WTC11 (cell line): ENCODE results near the gene PARD3B.

ENCODE experiments used
- CTCF ChIP-seq: fragments of 200-600 bp; IDR thresholded peaks from 2 replicates; pipeline ENCODE4 v1.8.0; 2022; ENCODE audit warnings: antibody characterized with exemption
- ETV6 ChIP-seq: sonication (generic); formaldehyde crosslinking; IDR thresholded peaks from 2 replicates; pipeline ENCODE4 v1.8.1; 2022; ENCODE audit warnings: mild to moderate bottlenecking, missing genetic modification reagents
- IRF1 ChIP-seq: sonication (generic); formaldehyde crosslinking; IDR thresholded peaks from 2 replicates; pipeline ENCODE4 v1.8.0; 2023; ENCODE audit warnings: missing genetic modification reagents
- MAX ChIP-seq: sonication (generic); formaldehyde crosslinking; IDR thresholded peaks from 2 replicates; pipeline ENCODE4 v1.8.0; 2022; ENCODE audit warnings: mild to moderate bottlenecking, missing genetic modification reagents
- NR1H2 ChIP-seq: sonication (generic); formaldehyde crosslinking; IDR thresholded peaks from 2 replicates; pipeline ENCODE4 v1.9.0; 2021; ENCODE audit warnings: mild to moderate bottlenecking, moderate library complexity, missing genetic modification reagents
- SP1 ChIP-seq: sonication (generic); formaldehyde crosslinking; conservative IDR thresholded peaks from 2 replicates; pipeline ENCODE4 v1.8.1; 2022; ENCODE audit warnings: missing genetic modification reagents
- TCF7 ChIP-seq: sonication (generic); formaldehyde crosslinking; IDR thresholded peaks from 2 replicates; pipeline ENCODE4 v1.8.0; 2022; ENCODE audit warnings: mild to moderate bottlenecking, low read depth, missing genetic modification reagents, moderate library complexity
- TEAD4 ChIP-seq: sonication (generic); formaldehyde crosslinking; IDR thresholded peaks from 2 replicates; pipeline ENCODE4 v1.8.0; 2022; ENCODE audit warnings: mild to moderate bottlenecking, missing genetic modification reagents
- USF2 ChIP-seq: sonication (generic); formaldehyde crosslinking; IDR thresholded peaks from 2 replicates; pipeline ENCODE4 v1.8.1; 2023; ENCODE audit warnings: mild to moderate bottlenecking, missing genetic modification reagents, moderate library complexity
- ZNF671 ChIP-seq: fragments of 250-450 bp; sonication (Bioruptor Pico); IDR thresholded peaks from 2 replicates; pipeline ENCODE4 v1.8.0; 2021; ENCODE audit warnings: mild to moderate bottlenecking

- no peak for TF ChIP-seq IRF1 (CRISPR knock-in tag)
- TF ChIP-seq ETV6, result no peak
- TF ChIP-seq USF2 (CRISPR knock-in tag), result no peak
- no peak for TF ChIP-seq ZNF671 (CRISPR knock-in tag)
- TF ChIP-seq CTCF, result no peak
- no peak for TF ChIP-seq TCF7 (CRISPR knock-in tag)
- no peak for TF ChIP-seq SP1
- no peak for TF ChIP-seq NR1H2 (CRISPR knock-in tag)
- no peak for TF ChIP-seq TEAD4 (CRISPR knock-in tag)
- no peak for TF ChIP-seq MAX (CRISPR knock-in tag)
Measured at GRCh38 chr2:205076405-205076804, 531.1 kb downstream of the PARD3B start.
